CD14-positive monocyte (primary cell): Measurements from ENCODE around the gene IGFBP1. TPM values are rescaled to one million over a fixed set of nuclear protein-coding genes. Genes with fewer than 3 reads are reported as not detected.

Experiments used
- DNase-seq, 3 donors: peaks; one replicate each; pipeline ENCODE4 v3.0.0-alpha.2; 2011 to 2022
- H2AFZ ChIP-seq: 2 replicates; pipeline ENCODE4 v1.6.0; 2012; ENCODE audit warnings: mild to moderate bottlenecking, low read depth, low read length, inconsistent platforms; ENCODE audit not compliant: insufficient read depth, poor library complexity, severe bottlenecking
- H3K27ac ChIP-seq, 2 donors: 1 replicate in 1 of 2; 2 replicates in 1 of 2; pipeline ENCODE4 v1.5.1; 2012 to 2013; ENCODE audit warnings: low read length in 2 of 2, control low read depth in 1 of 2, inconsistent platforms in 1 of 2, low read depth in 1 of 2, mild to moderate bottlenecking in 1 of 2
- H3K27me3 ChIP-seq, 2 donors: one replicate each; pipeline versions ENCODE4 v1.6.0 to v1.6.1; 2011 to 2013; ENCODE audit warnings: low read length in 2 of 2; ENCODE audit not compliant: control insufficient read depth in 2 of 2, insufficient read depth in 2 of 2
- H3K36me3 ChIP-seq, 2 donors: replicated peaks in 1 of 2; 1 replicate in 1 of 2; 2 replicates in 1 of 2; pipeline versions ENCODE4 v1.5.1 to v1.6.1; 2012 to 2013; ENCODE audit warnings: low read length in 2 of 2, control low read depth in 1 of 2, inconsistent platforms in 1 of 2, mild to moderate bottlenecking in 1 of 2; ENCODE audit not compliant: insufficient read depth in 2 of 2, control insufficient read depth in 1 of 2
- H3K4me1 ChIP-seq, 2 donors: 1 replicate in 1 of 2; 2 replicates in 1 of 2; pipeline versions ENCODE4 v1.5.1 to v1.6.1; 2012 to 2013; ENCODE audit warnings: low read length in 2 of 2, control low read depth in 1 of 2, inconsistent platforms in 1 of 2, mild to moderate bottlenecking in 1 of 2, moderate library complexity in 1 of 2; ENCODE audit not compliant: insufficient read depth in 2 of 2, control insufficient read depth in 1 of 2
- H3K4me2 ChIP-seq: replicated peaks from 2 replicates; pipeline ENCODE3; 2012; ENCODE audit warnings: low read length, moderate library complexity, mild to moderate bottlenecking; ENCODE audit not compliant: poor library complexity, severe bottlenecking; ENCODE audit errors: extremely low read depth
- H3K4me3 ChIP-seq, 3 experiments: fragments of 200-600 bp in 1 of 3; sonication (generic) in 1 of 3; replicated peaks in 1 of 3; 1 replicate in 2 of 3; 2 replicates in 1 of 3; pipeline ENCODE4 v1.5.1; 2011 to 2013; ENCODE audit warnings: low read length in 3 of 3, mild to moderate bottlenecking in 3 of 3, control low read depth in 2 of 3, low read depth in 2 of 3, inconsistent platforms in 1 of 3, moderate library complexity in 1 of 3
- H3K79me2 ChIP-seq: 2 replicates; pipeline ENCODE4 v1.6.0; 2012; ENCODE audit warnings: mild to moderate bottlenecking, control low read depth, inconsistent platforms, low read length, moderate library complexity; ENCODE audit not compliant: insufficient read depth
- H3K9ac ChIP-seq: 2 replicates; pipeline ENCODE4 v1.6.0; 2017; ENCODE audit warnings: low read length, mild to moderate bottlenecking; ENCODE audit not compliant: insufficient read depth, poor library complexity, severe bottlenecking
- H3K9me3 ChIP-seq, 2 donors: replicated peaks in 1 of 2; 1 replicate in 1 of 2; 2 replicates in 1 of 2; pipeline versions ENCODE4 v1.5.1 to v1.6.1; 2012 to 2013; ENCODE audit warnings: low read length in 2 of 2, control low read depth in 1 of 2; ENCODE audit not compliant: control insufficient read depth in 1 of 2, insufficient read depth in 1 of 2
- H4K20me1 ChIP-seq: 2 replicates; pipeline ENCODE4 v1.6.0; 2012; ENCODE audit warnings: mild to moderate bottlenecking, low read length, control low read depth, moderate library complexity; ENCODE audit not compliant: insufficient read depth
- H3K27ac Mint-ChIP-seq, 7 donors: one replicate each; pipeline ENCODE4 v1.8.0; 2020; ENCODE audit warnings: mild to moderate bottlenecking in 7 of 7, mixed read lengths in 7 of 7, moderate library complexity in 6 of 7, inconsistent platforms in 2 of 7
- H3K27me3 Mint-ChIP-seq, 3 donors: one replicate each; pipeline ENCODE4 v1.8.0; 2021 to 2022; ENCODE audit warnings: low read depth in 3 of 3, mild to moderate bottlenecking in 3 of 3, mixed read lengths in 3 of 3, moderate library complexity in 3 of 3, inconsistent platforms in 1 of 3
- H3K36me3 Mint-ChIP-seq, 2 donors: one replicate each; pipeline ENCODE4 v1.8.0; 2020; ENCODE audit warnings: mixed read lengths in 2 of 2, inconsistent platforms in 1 of 2, mild to moderate bottlenecking in 1 of 2
- H3K4me1 Mint-ChIP-seq: one replicate; pipeline ENCODE4 v1.8.0; 2020; ENCODE audit warnings: mild to moderate bottlenecking, mixed read lengths
- H3K4me3 Mint-ChIP-seq, 2 donors: one replicate each; pipeline ENCODE4 v1.8.0; 2020; ENCODE audit warnings: mild to moderate bottlenecking in 2 of 2, mixed read lengths in 2 of 2, moderate library complexity in 1 of 2
- H3K9me3 Mint-ChIP-seq, 7 donors: one replicate each; pipeline ENCODE4 v1.8.0; 2020 to 2022; ENCODE audit warnings: mixed read lengths in 7 of 7, mild to moderate bottlenecking in 6 of 7, moderate library complexity in 6 of 7, inconsistent platforms in 2 of 7
- WGBS: methylation state at CpG from one replicate; pipeline ENCODE4 v1.1.5; 2013; ENCODE audit warnings: missing lambda C conversion rate; ENCODE audit not compliant: insufficient coverage; 5-methylcytosine and 5-hydroxymethylcytosine counted together
- intact Hi-C, 2 donors: fragments of 100-400 bp; cut with micrococcal nuclease; formaldehyde crosslinking; loops; one replicate each; pipeline versions ENCODE4 v1.15.0 to v1.15.1; 2023
- polyA plus RNA-seq, 3 donors: library from polyadenylated mRNA; depleted of rRNA in 1 of 3; unstranded in 2 of 3; stranded (reverse) in 1 of 3; fragments of 300-500 nt in 2 of 3; fragments of >200 nt in 1 of 3; fragmentation: Illumina TruSeq in 2 of 3; gene quantifications; 1 replicate in 2 of 3; 2 replicates in 1 of 3; pipeline ENCODE4 v1.2.3, GENCODE V29; 2012 to 2021
- TF ChIP-seq, protein P1 (sequence below): fragments of 200-600 bp; IDR thresholded peaks from one replicate; pipeline ENCODE4 v1.8.0; 2022; ENCODE audit warnings: antibody characterized with exemption, mild to moderate bottlenecking

Gene IGFBP1
- polyA plus RNA-seq, 3 donors, result not detected

- TF ChIP-seq, protein P1, sequence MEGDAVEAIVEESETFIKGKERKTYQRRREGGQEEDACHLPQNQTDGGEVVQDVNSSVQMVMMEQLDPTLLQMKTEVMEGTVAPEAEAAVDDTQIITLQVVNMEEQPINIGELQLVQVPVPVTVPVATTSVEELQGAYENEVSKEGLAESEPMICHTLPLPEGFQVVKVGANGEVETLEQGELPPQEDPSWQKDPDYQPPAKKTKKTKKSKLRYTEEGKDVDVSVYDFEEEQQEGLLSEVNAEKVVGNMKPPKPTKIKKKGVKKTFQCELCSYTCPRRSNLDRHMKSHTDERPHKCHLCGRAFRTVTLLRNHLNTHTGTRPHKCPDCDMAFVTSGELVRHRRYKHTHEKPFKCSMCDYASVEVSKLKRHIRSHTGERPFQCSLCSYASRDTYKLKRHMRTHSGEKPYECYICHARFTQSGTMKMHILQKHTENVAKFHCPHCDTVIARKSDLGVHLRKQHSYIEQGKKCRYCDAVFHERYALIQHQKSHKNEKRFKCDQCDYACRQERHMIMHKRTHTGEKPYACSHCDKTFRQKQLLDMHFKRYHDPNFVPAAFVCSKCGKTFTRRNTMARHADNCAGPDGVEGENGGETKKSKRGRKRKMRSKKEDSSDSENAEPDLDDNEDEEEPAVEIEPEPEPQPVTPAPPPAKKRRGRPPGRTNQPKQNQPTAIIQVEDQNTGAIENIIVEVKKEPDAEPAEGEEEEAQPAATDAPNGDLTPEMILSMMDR, result no peak
- H2AFZ ChIP-seq, result no peak overlapping the region
- no peak overlapping the region for H3K9ac ChIP-seq
- no peaks in the 10 kb centered on the region for H3K79me2 ChIP-seq
- no peak overlapping the region for H3K4me2 ChIP-seq
- H4K20me1 ChIP-seq, result no peaks in the 10 kb centered on the region
- intact Hi-C loops, result no loop called here
- no peak overlapping the region for H3K27ac ChIP-seq
- Mint-ChIP-seq H3K4me3 (no peak overlapping the region), H3K27me3 (peaks cover 6 to 28% (median 20%) of the 10 kb centered on the region in 3 donors), H3K9me3 (peaks cover 0 to 15% (median 2%) of the 10 kb centered on the region in 7 donors), H3K36me3 (no peaks in the 10 kb centered on the region), H3K27ac (no peak overlapping the region), H3K4me1 (no peaks in the 10 kb centered on the region)
- 87% methylated on average over 5 of the region's 5 CpGs for WGBS
- H3K4me3 ChIP-seq, result no peak overlapping the region
- no peaks in the 10 kb centered on the region for H3K4me1 ChIP-seq
- no peak for DNase-seq
- H3K36me3 ChIP-seq, result no peaks in the 10 kb centered on the region
- peaks cover 6 to 16% of the 10 kb centered on the region in 2 donors for H3K27me3 ChIP-seq
- peaks cover 3 to 6% of the 10 kb centered on the region in 2 donors for H3K9me3 ChIP-seq
Observed at GRCh38 chr7:45882465-45882810, 5.8 kb upstream of the IGFBP1 start.

DNA sequence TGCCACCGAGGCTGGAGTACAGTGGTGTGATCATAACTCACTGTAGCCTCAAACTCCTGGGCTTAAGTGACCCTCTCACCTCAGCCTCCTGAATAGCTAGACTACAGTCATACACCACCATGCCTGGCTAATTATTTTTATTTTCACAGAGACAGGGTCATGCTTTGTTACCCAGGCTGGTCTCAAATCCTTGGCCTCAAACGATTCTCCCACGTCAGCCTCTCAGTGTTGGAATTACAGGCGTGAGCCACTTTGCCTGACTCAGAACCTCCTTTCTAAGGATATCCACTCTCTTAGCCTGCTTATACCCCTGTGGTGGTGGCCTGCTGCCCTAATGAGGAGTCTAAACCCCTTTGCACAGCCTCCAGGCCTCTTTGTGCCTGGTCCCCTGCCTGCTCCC is 4.2 kb upstream of the IGFBP1 start:
- no peaks in the 10 kb centered on the region for H3K36me3 Mint-ChIP-seq
- H3K27ac Mint-ChIP-seq, result peak overlapping the region in 1 of 7 donors; percentile 51
- H2AFZ ChIP-seq, result no peak overlapping the region
- peaks cover 0 to 12% of the 10 kb centered on the region in 2 donors for H3K9me3 ChIP-seq
- no peaks in the 10 kb centered on the region for H3K36me3 ChIP-seq
- H3K79me2 ChIP-seq, result no peaks in the 10 kb centered on the region
- intact Hi-C loops, result no loop called here
- H4K20me1 ChIP-seq, result no peaks in the 10 kb centered on the region
- TF ChIP-seq, protein P1, result no peak
- no peak overlapping the region for H3K4me3 Mint-ChIP-seq
- no peak overlapping the region for H3K27ac ChIP-seq
- H3K4me3 ChIP-seq, result no peak overlapping the region
- H3K9me3 Mint-ChIP-seq, result peaks cover 0 to 7% (median 0%) of the 10 kb centered on the region in 7 donors
- no peaks in the 10 kb centered on the region for H3K4me1 ChIP-seq
- H3K27me3 ChIP-seq, result peaks cover 13 to 30% of the 10 kb centered on the region in 2 donors
- no peak for DNase-seq
- H3K4me1 Mint-ChIP-seq, result no peaks in the 10 kb centered on the region
- peaks cover 21 to 45% (median 36%) of the 10 kb centered on the region in 3 donors for H3K27me3 Mint-ChIP-seq
- no peak overlapping the region for H3K9ac ChIP-seq
- no peak overlapping the region for H3K4me2 ChIP-seq
- 96% methylated on average over 4 of the region's 4 CpGs for WGBS
